Activated naive CD8-positive, alpha-beta T cell (primary cell): ENCODE data around the gene CDH16.
"Not testable (repeated sequence)": the region's sequence is repeated elsewhere in the genome, so short reads cannot be mapped to it uniquely, and the experiment has no call there.

Source experiments
- H3K27ac Mint-ChIP-seq: one replicate; pipeline ENCODE4 v1.8.0; 2021; ENCODE audit warnings: mixed read lengths
- H3K27me3 Mint-ChIP-seq: one replicate; pipeline ENCODE4 v1.8.0; 2021; ENCODE audit warnings: mixed read lengths
- H3K36me3 Mint-ChIP-seq: one replicate; pipeline ENCODE4 v1.8.0; 2021; ENCODE audit warnings: mixed read lengths
- H3K4me1 Mint-ChIP-seq: one replicate; pipeline ENCODE4 v1.8.0; 2021; ENCODE audit warnings: low read depth, mixed read lengths
- H3K4me3 Mint-ChIP-seq: one replicate; pipeline ENCODE4 v1.8.0; 2021; ENCODE audit warnings: mild to moderate bottlenecking, mixed read lengths
- H3K9me3 Mint-ChIP-seq: one replicate; pipeline ENCODE4 v1.8.0; 2021; ENCODE audit warnings: low read depth, mixed read lengths

Gene CDH16

GRCh38 chr16:66950971-66951790, 32.5 kb upstream of the CDH16 start:
- peaks cover 28% of the 10 kb centered on the region for H3K27me3 Mint-ChIP-seq
- no peaks in the 10 kb centered on the region for H3K36me3 Mint-ChIP-seq
- H3K27ac Mint-ChIP-seq: no peak overlapping the region
- H3K4me3 Mint-ChIP-seq: no peak overlapping the region
- H3K9me3 Mint-ChIP-seq: no peaks in the 10 kb centered on the region
- peaks cover 17% of the 10 kb centered on the region for H3K4me1 Mint-ChIP-seq

GRCh38 chr16:66950437-66950836, 31.8 kb upstream of the CDH16 start:
- peak overlapping the region; percentile 25 for H3K4me3 Mint-ChIP-seq
- H3K27ac Mint-ChIP-seq: no peak overlapping the region
- peaks cover 17% of the 10 kb centered on the region for H3K4me1 Mint-ChIP-seq
- H3K27me3 Mint-ChIP-seq: peaks cover 28% of the 10 kb centered on the region
- H3K36me3 Mint-ChIP-seq: no peaks in the 10 kb centered on the region
- H3K9me3 Mint-ChIP-seq: no peaks in the 10 kb centered on the region

DNA sequence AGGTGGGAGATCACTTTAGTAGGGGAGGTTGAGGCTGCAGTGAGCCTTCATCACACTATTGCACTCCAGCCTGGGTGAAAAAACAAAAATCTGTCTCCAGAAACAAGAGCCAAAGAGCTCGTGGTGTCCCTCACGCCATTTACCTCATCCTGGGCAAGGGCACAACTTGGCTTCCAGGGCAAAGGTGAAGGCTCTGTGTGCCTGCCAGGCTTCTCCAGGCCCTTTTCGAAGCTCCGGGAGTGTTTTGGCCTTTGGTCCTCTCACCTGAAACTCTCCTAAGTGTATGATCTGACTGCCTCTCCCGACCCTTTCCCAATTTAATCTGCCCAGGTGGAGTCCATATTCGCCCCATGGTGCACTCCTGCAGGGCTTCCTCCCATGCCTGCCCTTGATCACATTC, 30.8 kb upstream of the CDH16 start:
- H3K27me3 Mint-ChIP-seq: peaks cover 28% of the 10 kb centered on the region
- no peak overlapping the region for H3K4me3 Mint-ChIP-seq
- no peaks in the 10 kb centered on the region for H3K36me3 Mint-ChIP-seq
- H3K4me1 Mint-ChIP-seq: peaks cover 17% of the 10 kb centered on the region
- H3K27ac Mint-ChIP-seq: no peak overlapping the region
- no peaks in the 10 kb centered on the region for H3K9me3 Mint-ChIP-seq

- H3K4me3 Mint-ChIP-seq: peak overlapping the region; percentile 91
- peaks cover 25% of the 10 kb centered on the region for H3K27me3 Mint-ChIP-seq
- H3K9me3 Mint-ChIP-seq: no peaks in the 10 kb centered on the region
- no peak overlapping the region for H3K27ac Mint-ChIP-seq
- peaks cover 17% of the 10 kb centered on the region for H3K4me1 Mint-ChIP-seq
- H3K36me3 Mint-ChIP-seq: no peaks in the 10 kb centered on the region
Measured at GRCh38 chr16:66948837-66949225, 30.1 kb upstream of the CDH16 start.

- Mint-ChIP-seq H3K27ac (no peak overlapping the region), H3K4me3 (peak overlapping the region; percentile 91), H3K36me3 (no peaks in the 10 kb centered on the region), H3K4me1 (peaks cover 17% of the 10 kb centered on the region), H3K9me3 (no peaks in the 10 kb centered on the region), H3K27me3 (peaks cover 24% of the 10 kb centered on the region)
Measured at GRCh38 chr16:66948134-66948836, 29.6 kb upstream of the CDH16 start.

- Mint-ChIP-seq H3K27ac (peak overlapping the region; percentile 59), H3K36me3 (no peaks in the 10 kb centered on the region), H3K4me1 (peaks cover 17% of the 10 kb centered on the region), H3K9me3 (no peaks in the 10 kb centered on the region), H3K4me3 (peak overlapping the region; percentile 91), H3K27me3 (peaks cover 18% of the 10 kb centered on the region)
Measured at GRCh38 chr16:66947302-66948065, 28.8 kb upstream of the CDH16 start.

GRCh38 chr16:66946974-66947301, 28.3 kb upstream of the CDH16 start:
- Mint-ChIP-seq H3K9me3 (no peaks in the 10 kb centered on the region), H3K4me1 (peaks cover 17% of the 10 kb centered on the region), H3K27ac (peak overlapping the region; percentile 59), H3K27me3 (peaks cover 18% of the 10 kb centered on the region), H3K36me3 (no peaks in the 10 kb centered on the region), H3K4me3 (peak overlapping the region; percentile 91)

DNA sequence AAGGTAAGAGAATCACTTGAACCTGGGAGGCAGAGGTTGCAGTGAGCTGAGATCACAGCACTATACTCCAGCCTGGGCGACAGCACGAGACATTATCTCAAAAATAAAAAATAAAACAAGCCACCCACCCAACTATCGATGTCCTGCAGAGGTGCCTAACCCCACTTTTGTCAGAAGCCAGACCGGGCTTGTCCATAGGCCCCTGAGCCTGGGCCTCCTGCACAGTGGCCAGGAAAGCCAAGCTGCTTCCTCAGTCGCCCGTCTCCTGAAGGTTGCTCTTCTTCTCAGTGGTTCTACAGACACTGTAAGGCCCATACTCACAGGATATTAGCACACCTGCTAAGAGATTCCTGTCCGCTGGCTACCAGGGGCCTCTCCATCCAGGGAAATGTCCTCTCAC, 27.9 kb upstream of the CDH16 start:
- H3K27me3 Mint-ChIP-seq: peaks cover 14% of the 10 kb centered on the region
- no peak overlapping the region for H3K4me3 Mint-ChIP-seq
- no peaks in the 10 kb centered on the region for H3K9me3 Mint-ChIP-seq
- H3K4me1 Mint-ChIP-seq: peaks cover 17% of the 10 kb centered on the region
- no peaks in the 10 kb centered on the region for H3K36me3 Mint-ChIP-seq
- H3K27ac Mint-ChIP-seq: no peak overlapping the region

DNA sequence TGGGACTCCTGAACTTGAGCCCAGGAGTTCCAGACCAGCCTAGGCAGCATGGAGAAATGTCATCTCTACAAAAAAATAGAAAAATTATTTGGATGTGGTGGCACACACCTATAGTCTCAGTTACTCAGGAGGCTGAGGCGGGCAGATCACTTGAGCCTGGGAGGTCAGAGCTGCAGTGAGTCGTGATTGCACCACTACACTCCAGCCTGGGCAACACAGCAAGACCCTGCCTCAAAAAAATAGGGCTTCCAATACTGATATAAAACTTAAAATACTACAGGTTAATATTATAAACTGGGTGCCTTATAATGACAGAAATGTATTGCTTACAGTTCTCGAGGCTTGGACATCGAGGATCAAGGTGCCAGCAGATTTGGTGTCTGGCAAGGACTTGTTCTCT, 27.3 kb upstream of the CDH16 start:
- no peaks in the 10 kb centered on the region for H3K36me3 Mint-ChIP-seq
- peaks cover 17% of the 10 kb centered on the region for H3K4me1 Mint-ChIP-seq
- H3K27ac Mint-ChIP-seq: no peak overlapping the region
- peaks cover 10% of the 10 kb centered on the region for H3K27me3 Mint-ChIP-seq
- H3K9me3 Mint-ChIP-seq: no peaks in the 10 kb centered on the region
- H3K4me3 Mint-ChIP-seq: no peak overlapping the region

GRCh38 chr16:66944971-66945370, 26.3 kb upstream of the CDH16 start:
- not testable (repeated sequence) for H3K9me3 Mint-ChIP-seq, H3K36me3 Mint-ChIP-seq, H3K4me3 Mint-ChIP-seq, H3K27ac Mint-ChIP-seq, H3K27me3 Mint-ChIP-seq
- peaks cover 17% of the 10 kb centered on the region for H3K4me1 Mint-ChIP-seq

DNA sequence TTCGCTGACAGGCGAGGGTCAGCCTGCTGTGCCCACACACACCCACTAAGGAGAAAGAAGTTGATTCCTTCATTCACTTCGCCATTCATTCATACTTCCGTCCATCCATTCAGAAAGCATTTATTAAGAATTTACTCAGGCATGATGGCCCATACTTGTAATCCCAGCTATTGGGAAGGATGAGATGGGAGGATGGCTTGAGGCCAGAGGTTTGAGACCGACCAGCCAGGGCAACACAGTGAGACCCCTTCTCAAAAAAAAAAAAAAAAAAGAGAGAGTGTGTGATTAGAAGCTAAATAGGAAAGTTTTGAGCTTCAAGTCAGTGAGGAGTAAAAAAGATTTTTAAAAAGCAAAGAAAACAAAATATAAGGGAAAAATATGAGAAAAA, 25.4 kb upstream of the CDH16 start:
- Mint-ChIP-seq H3K9me3 (no peaks in the 10 kb centered on the region), H3K36me3 (no peaks in the 10 kb centered on the region), H3K27ac (no peak overlapping the region), H3K4me3 (no peak overlapping the region), H3K27me3 (no peaks in the 10 kb centered on the region), H3K4me1 (peaks cover 17% of the 10 kb centered on the region)

- no peak overlapping the region for H3K27ac Mint-ChIP-seq
- peaks cover 16% of the 10 kb centered on the region for H3K4me1 Mint-ChIP-seq
- H3K27me3 Mint-ChIP-seq: no peaks in the 10 kb centered on the region
- no peak overlapping the region for H3K4me3 Mint-ChIP-seq
- no peaks in the 10 kb centered on the region for H3K36me3 Mint-ChIP-seq
- no peaks in the 10 kb centered on the region for H3K9me3 Mint-ChIP-seq
Measured at GRCh38 chr16:66943426-66944053, 24.9 kb upstream of the CDH16 start.

- no peak overlapping the region for H3K4me3 Mint-ChIP-seq
- H3K36me3 Mint-ChIP-seq: no peaks in the 10 kb centered on the region
- no peaks in the 10 kb centered on the region for H3K27me3 Mint-ChIP-seq
- peaks cover 12% of the 10 kb centered on the region for H3K4me1 Mint-ChIP-seq
- H3K27ac Mint-ChIP-seq: no peak overlapping the region
- no peaks in the 10 kb centered on the region for H3K9me3 Mint-ChIP-seq
Measured at GRCh38 chr16:66942981-66943380, 24.3 kb upstream of the CDH16 start.

- Mint-ChIP-seq H3K27ac (no peak overlapping the region), H3K36me3 (no peaks in the 10 kb centered on the region)
Measured at GRCh38 chr16:66940236-66940635, 21.6 kb upstream of the CDH16 start.

DNA sequence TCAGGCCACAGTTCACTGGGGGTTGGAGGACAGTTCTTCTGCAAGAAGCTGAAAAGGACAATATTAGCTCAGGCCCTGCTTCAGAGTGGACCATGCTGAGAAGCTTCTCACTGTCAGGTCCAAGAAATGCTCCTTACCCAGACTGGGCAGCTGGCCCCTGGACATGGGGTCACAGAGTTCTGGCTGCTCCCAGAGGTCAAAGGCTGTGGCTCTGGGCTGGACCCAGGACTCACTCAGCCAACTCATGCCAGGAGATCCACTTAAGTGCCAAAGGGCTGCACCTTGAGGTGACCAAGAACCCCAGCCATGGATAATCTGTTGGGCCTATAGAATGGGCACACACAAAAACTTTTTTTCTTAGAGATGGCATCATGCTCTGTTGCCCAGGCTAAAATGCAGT, 20.7 kb upstream of the CDH16 start:
- Mint-ChIP-seq H3K9me3 (no peaks in the 10 kb centered on the region), H3K27me3 (no peaks in the 10 kb centered on the region), H3K36me3 (no peaks in the 10 kb centered on the region), H3K27ac (no peak overlapping the region), H3K4me1 (peaks cover 22% of the 10 kb centered on the region), H3K4me3 (no peak overlapping the region)

More at GRCh38 chr16:66940236-66940635, 21.6 kb upstream of the CDH16 start:
- Mint-ChIP-seq H3K9me3 (no peaks in the 10 kb centered on the region), H3K4me1 (peaks cover 22% of the 10 kb centered on the region), H3K4me3 (no peak overlapping the region), H3K27me3 (no peaks in the 10 kb centered on the region)
